Pancreas (tissue), 10 donors: ENCODE data around the gene F7. TPM values are rescaled to one million over a fixed set of nuclear protein-coding genes. Genes with fewer than 3 reads are reported as not detected.

Source experiments
- ATAC-seq, 4 donors: fragments of 200-7000 bp; cut with Tn5 transposase; one replicate each; pipeline versions ENCODE4 v1.8.0 to v1.9.1; 2020; ENCODE audit warnings: mild to moderate bottlenecking in 4 of 4, moderate library complexity in 4 of 4
- DNase-seq, 6 donors: peaks; one replicate each; pipeline ENCODE4 v3.0.0-alpha.2; 2020
- FAIRE-seq: peaks from 2 replicates; lab custom pipeline; 2012; peaks lifted over from hg19 to GRCh38; lab: Jason Lieb, UNC
- H3K27ac ChIP-seq, 4 donors: fragments of 200-600 bp; sonication (generic); 1 replicate in 3 of 4; 2 replicates in 1 of 4; pipeline versions ENCODE4 v1.5.0 to v1.8.0; 2020
- H3K27me3 ChIP-seq, 4 donors: fragments of 200-600 bp; one replicate each; pipeline ENCODE4 v1.8.0; 2021
- H3K36me3 ChIP-seq, 3 donors: fragments of 200-600 bp; sonication (generic) in 1 of 3; one replicate each; pipeline versions ENCODE4 v1.5.0 to v1.8.0; 2020 to 2021
- H3K4me1 ChIP-seq, 3 donors: fragments of 200-600 bp; one replicate each; pipeline ENCODE4 v1.8.0; 2021
- H3K4me3 ChIP-seq, 4 donors: fragments of 200-600 bp; sonication (generic) in 2 of 4; one replicate each; pipeline versions ENCODE4 v1.5.0 to v1.8.0; 2020 to 2021
- H3K9me3 ChIP-seq, 4 donors: fragments of 200-600 bp; one replicate each; pipeline ENCODE4 v1.8.0; 2021
- WGBS, 2 donors: extraction: QIAGEN DNeasy Blood & Tissue Kit; methylation state at CpG; one replicate each; pipeline ENCODE4 v1.1.7; 2013; 5-methylcytosine and 5-hydroxymethylcytosine counted together
- intact Hi-C, 3 donors: fragments of 100-400 bp; cut with DNase I; formaldehyde crosslinking; loops; one replicate each; pipeline versions ENCODE4 v1.11.1 to v1.14.2; 2022
- polyA plus RNA-seq, 2 donors: library from polyadenylated mRNA; stranded (reverse); fragments of 200-250 nt; gene quantifications; one replicate each; pipeline ENCODE4 v1.2.3, GENCODE V29; 2013
- total RNA-seq, 6 donors: library from RNA; stranded (reverse); fragmentation: NEBNext Ultra II Directional in 4 of 6; extraction: Animal tissue kit (Norgen Biotek cat#: 25700) in 4 of 6; gene quantifications; one replicate each; pipeline versions ENCODE4 v1.2.1 to v1.2.4, GENCODE V29; 2021 to 2023
- TF ChIP-seq, protein P1 (sequence below), 4 donors: fragments of 200-600 bp; sonication (generic) in 3 of 4; IDR thresholded peaks; one replicate each; pipeline versions ENCODE4 v1.5.0 to v1.8.0; 2021; ENCODE audit warnings: antibody characterized with exemption in 4 of 4
- donor health status: healthy with polysubstance abuse.
- donor health status: DM: no; HTN: no; CAD: no; lungs with moderate emphysema.
- donor health status: DM: no; HTN: no; CAD: no.
- donor health status: control.
- donor health status: control.
- donor health status: Bipolar disorder and iron deficiency.
- donor health status: DM: yes; HTN: yes; CAD: no.
- donor health status: DM: no; HTN: no; CAD: no.
- donor health status: DM: no; HTN: no; CAD: no.
- donor health status: DM: yes; HTN: yes; CAD: no.

The F7 gene
- total and polyA plus RNA-seq, 8 donors, result 0.13 to 0.96 (median 0.23) TPM; not detected in 2

DNA sequence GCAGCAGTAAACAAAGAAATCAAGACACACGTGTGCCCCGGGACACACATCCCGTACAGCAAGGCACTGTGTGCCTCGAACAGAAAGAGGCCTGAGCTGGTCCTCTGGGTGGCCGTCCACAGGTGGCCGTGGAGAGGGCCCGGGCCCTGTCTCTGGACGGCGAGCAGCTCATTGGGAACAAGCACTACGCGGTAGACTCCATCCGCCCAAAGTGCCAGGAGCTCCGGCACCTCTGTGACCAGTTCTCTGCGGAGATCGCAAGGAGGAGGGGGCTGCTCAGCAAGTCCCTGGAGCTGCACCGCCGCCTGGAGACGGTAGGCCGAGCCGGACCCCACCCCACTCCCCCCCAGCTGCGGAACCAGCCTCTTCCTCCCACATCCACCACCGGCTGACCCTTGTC is 30.7 kb upstream of the F7 start:
- 95% methylated on average over 18 to 22 of the region's 22 CpGs for WGBS, 2 donors
- no peak overlapping the region for H3K27ac ChIP-seq
- peak in 2 of 6 donors; percentile 12 to 54 for DNase-seq
- FAIRE-seq, result no peak
- intact Hi-C loops, result no loop called here
- no peak overlapping the region for H3K4me3 ChIP-seq
- no peaks in the 10 kb centered on the region for H3K4me1 ChIP-seq
- TF ChIP-seq, protein P1, sequence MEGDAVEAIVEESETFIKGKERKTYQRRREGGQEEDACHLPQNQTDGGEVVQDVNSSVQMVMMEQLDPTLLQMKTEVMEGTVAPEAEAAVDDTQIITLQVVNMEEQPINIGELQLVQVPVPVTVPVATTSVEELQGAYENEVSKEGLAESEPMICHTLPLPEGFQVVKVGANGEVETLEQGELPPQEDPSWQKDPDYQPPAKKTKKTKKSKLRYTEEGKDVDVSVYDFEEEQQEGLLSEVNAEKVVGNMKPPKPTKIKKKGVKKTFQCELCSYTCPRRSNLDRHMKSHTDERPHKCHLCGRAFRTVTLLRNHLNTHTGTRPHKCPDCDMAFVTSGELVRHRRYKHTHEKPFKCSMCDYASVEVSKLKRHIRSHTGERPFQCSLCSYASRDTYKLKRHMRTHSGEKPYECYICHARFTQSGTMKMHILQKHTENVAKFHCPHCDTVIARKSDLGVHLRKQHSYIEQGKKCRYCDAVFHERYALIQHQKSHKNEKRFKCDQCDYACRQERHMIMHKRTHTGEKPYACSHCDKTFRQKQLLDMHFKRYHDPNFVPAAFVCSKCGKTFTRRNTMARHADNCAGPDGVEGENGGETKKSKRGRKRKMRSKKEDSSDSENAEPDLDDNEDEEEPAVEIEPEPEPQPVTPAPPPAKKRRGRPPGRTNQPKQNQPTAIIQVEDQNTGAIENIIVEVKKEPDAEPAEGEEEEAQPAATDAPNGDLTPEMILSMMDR (IDR thresholded peaks at IDR 0.05), result no peak
- no peaks in the 10 kb centered on the region for H3K27me3 ChIP-seq
- peaks cover 0 to 36% (median 8%) of the 10 kb centered on the region in 3 donors for H3K36me3 ChIP-seq
- ATAC-seq, result no peak
- no peaks in the 10 kb centered on the region for H3K9me3 ChIP-seq

DNA sequence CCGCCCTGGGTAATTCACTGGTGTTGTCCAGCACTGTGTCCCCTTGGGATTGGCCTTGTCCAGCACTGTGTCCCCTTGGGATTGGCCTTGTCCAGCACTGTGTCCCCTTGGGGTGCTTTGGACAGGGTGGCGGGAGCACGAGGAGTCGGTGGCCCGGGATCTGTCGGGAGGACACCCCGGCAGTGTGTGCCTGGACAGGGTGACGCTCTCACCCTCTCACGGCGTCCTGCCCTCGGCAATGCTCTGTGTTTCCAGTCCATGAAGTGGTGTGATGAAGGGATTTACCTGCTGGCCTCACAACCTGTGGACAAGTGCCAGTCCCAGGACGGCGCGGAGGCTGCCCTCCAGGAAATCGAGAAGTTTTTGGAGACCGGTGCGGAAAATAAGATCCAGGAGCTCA is 29.9 kb upstream of the F7 start:
- TF ChIP-seq, protein P1 (IDR thresholded peaks at IDR 0.05), result no peak
- intact Hi-C loops, result no loop called here
- FAIRE-seq (no peak), ATAC-seq (no peak), DNase-seq (peak in 2 of 6 donors; percentile 11 to 35)
- H3K4me1 ChIP-seq, result no peaks in the 10 kb centered on the region
- no peaks in the 10 kb centered on the region for H3K9me3 ChIP-seq
- no peak overlapping the region for H3K27ac ChIP-seq
- H3K27me3 ChIP-seq, result no peaks in the 10 kb centered on the region
- peaks cover 0 to 29% (median 8%) of the 10 kb centered on the region in 3 donors for H3K36me3 ChIP-seq
- H3K4me3 ChIP-seq, result no peak overlapping the region
- WGBS, 2 donors, result 96 to 99% methylated on average over 17 of the region's 17 CpGs

DNA sequence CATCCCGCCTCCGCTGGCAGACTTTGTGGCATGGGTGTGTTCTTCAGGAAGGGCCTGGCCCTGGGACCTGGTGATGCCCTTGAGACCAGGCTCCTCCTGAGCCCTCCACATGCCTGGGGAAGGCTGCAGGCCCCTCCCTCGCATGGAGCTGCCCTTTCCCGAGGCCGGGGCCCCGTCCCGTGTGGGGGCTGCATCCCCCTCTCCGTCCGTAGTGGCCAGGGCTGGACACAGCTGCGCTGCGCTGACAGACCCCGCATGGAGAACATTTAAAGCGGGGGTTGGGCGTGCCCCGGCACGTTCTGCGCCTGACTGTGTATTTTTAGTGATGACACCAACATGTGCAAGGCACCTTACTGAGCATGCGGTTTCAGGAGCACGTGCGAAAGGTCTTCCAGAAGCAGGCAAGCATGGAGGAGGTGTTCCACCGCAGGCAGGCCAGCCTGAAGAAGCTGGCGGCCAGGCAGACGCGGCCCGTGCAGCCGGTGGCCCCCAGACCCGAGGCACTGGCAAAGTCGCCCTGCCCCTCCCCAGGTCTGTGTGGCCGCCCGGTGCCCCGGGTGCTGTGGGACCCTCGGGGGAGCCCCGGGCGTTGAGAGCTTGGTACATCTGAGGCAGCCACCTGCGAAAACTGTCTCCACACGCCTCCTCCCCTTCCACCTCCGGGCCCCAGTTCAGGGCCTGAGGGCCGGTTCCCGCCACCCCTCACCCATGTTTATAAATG is 28.8 kb upstream of the F7 start:
- 95 to 96% methylated on average over 39 of the region's 39 CpGs for WGBS, 2 donors
- intact Hi-C loops, result no loop called here

DNA sequence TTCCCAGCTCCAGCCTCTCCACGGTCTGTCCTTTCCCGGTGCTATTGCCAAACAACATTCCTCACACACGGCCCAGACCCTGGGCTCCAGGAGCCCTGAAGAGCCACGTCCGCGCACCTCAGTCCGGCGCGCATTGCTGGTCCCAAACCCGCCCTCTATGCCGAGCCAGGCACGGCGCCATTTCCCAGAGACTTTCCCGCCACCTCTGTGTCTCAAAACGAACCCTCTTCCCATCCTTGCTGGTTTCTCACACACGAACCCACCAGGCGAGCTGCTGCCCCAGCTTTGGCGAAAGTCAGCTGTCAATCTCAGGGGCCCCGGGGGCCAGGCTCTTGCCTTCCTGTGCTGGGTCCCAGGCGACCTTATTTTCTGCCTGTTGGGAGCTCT is 28.0 kb upstream of the F7 start:
- Histone ChIP-seq H3K36me3 (peaks cover 0 to 29% (median 8%) of the 10 kb centered on the region in 3 donors), H3K27me3 (no peaks in the 10 kb centered on the region), H3K27ac (no peak overlapping the region), H3K4me3 (no peak overlapping the region), H3K4me1 (no peaks in the 10 kb centered on the region), H3K9me3 (no peaks in the 10 kb centered on the region)
- peak in 3 of 6 donors; percentile 20 to 47 (median 31) for DNase-seq
- FAIRE-seq, result no peak
- TF ChIP-seq, protein P1 (IDR thresholded peaks at IDR 0.05), result no peak
- WGBS, 2 donors, result 86 to 93% methylated on average over 20 of the region's 20 CpGs
- no peak for ATAC-seq
- intact Hi-C loops, result no loop called here

More for the DNA sequence above, 28.8 kb upstream of the F7 start:
- TF ChIP-seq, protein P1 (IDR thresholded peaks at IDR 0.05), result no peak
- Histone ChIP-seq H3K9me3 (no peaks in the 10 kb centered on the region), H3K36me3 (peaks cover 0 to 29% (median 8%) of the 10 kb centered on the region in 3 donors), H3K4me3 (no peak overlapping the region), H3K27me3 (no peaks in the 10 kb centered on the region), H3K27ac (no peak overlapping the region), H3K4me1 (no peaks in the 10 kb centered on the region)
- FAIRE-seq (no peak), ATAC-seq (no peak), DNase-seq (peak in 3 of 6 donors; percentile 22 to 57 (median 52))
